HCT116 (cell line): ENCODE data around the gene TIMM10B. TPM values are rescaled to one million over a fixed set of nuclear protein-coding genes. Genes with fewer than 3 reads are reported as not detected.

Experiments
- ATAC-seq: fragments of 200-7000 bp; cut with Tn5 transposase; 2 replicates; pipeline ENCODE4 v1.9.1; 2020; ENCODE audit warnings: mild to moderate bottlenecking, moderate library complexity
- BruUV-seq: library from RNA; stranded (reverse); fragments of 400-500 nt; replicated peaks from 2 replicates; lab custom pipeline; 2021; lab: Mats Ljungman, UMichigan
- CTCF ChIA-PET: fragments of 300-600 bp; sonication (Branson Sonifier 250); formaldehyde crosslinking; loops from one replicate; lab custom pipeline; 2021; ENCODE audit warnings: antibody characterized with exemption; lab: Charles Lee
- POLR2A ChIA-PET: fragments of 300-600, 350-600 bp; sonication (Branson Sonifier 250); formaldehyde crosslinking; loops from one replicate; lab custom pipeline; 2021; ENCODE audit warnings: antibody characterized with exemption; lab: Charles Lee
- RAD21 ChIA-PET, 2 experiments: fragments of 300-600 bp; sonication (Branson Sonifier 250); formaldehyde crosslinking; loops; one replicate each; lab custom pipeline; 2023; ENCODE audit warnings: low total read pairs in 2 of 2; ENCODE audit not compliant: uncharacterized antibody in 2 of 2, unreplicated experiment in 2 of 2, low non-redundant PET in 1 of 2; lab: Charles Lee
- DNase-seq: peaks from one replicate; pipeline ENCODE4 v3.0.0-alpha.2; 2010; ENCODE audit warnings: low read depth, low spot score
- H2AFZ ChIP-seq: fragments of 200-600 bp; shearing (Covaris generic), sonication (generic); 2 replicates; pipeline ENCODE4 v1.6.1; 2017; ENCODE audit warnings: low read depth, mixed run types, mixed read lengths, antibody characterized with exemption, low read length; ENCODE audit not compliant: poor library complexity, severe bottlenecking
- H3K27ac ChIP-seq: 2 replicates; pipeline ENCODE4 v1.5.1; 2012; ENCODE audit warnings: low read depth, low read length
- H3K27me3 ChIP-seq: fragments of 200-600 bp; sonication (generic); 2 replicates; pipeline ENCODE4 v1.6.1; 2016; ENCODE audit warnings: mixed run types, low read length, mixed read lengths; ENCODE audit not compliant: insufficient read depth
- H3K36me3 ChIP-seq, 2 experiments: fragments of 200-500 bp in 1 of 2; fragments of 200-600 bp in 1 of 2; sonication (Bioruptor generic) in 1 of 2; sonication (generic) in 1 of 2; 2 replicates each; pipeline versions ENCODE4 v1.5.1 to v1.6.1; 2014 to 2016; ENCODE audit warnings: low read length in 2 of 2, inconsistent platforms in 1 of 2, mixed read lengths in 1 of 2, mixed run types in 1 of 2; ENCODE audit not compliant: insufficient read depth in 2 of 2, control insufficient read depth in 1 of 2
- H3K4me1 ChIP-seq, 2 experiments: fragments of 200-600 bp in 1 of 2; sonication (generic) in 1 of 2; 2 replicates each; pipeline versions ENCODE4 v1.5.1 to v1.6.1; 2012 to 2017; ENCODE audit warnings: low read length in 2 of 2, inconsistent platforms in 1 of 2, mild to moderate bottlenecking in 1 of 2, mixed read lengths in 1 of 2, mixed run types in 1 of 2, moderate library complexity in 1 of 2; ENCODE audit not compliant: insufficient read depth in 2 of 2, control insufficient read depth in 1 of 2
- H3K4me2 ChIP-seq: fragments of 200-600 bp; sonication (generic); 2 replicates; pipeline ENCODE4 v1.6.1; 2017; ENCODE audit warnings: mixed run types, low read length, mixed read lengths
- H3K4me3 ChIP-seq, 2 experiments: fragments of 200-600 bp in 1 of 2; sonication (generic) in 1 of 2; replicated peaks in 1 of 2; 2 replicates each; pipeline ENCODE4 v1.5.1; 2011 to 2016; ENCODE audit warnings: low read length in 2 of 2, control low read depth in 1 of 2, low read depth in 1 of 2, mild to moderate bottlenecking in 1 of 2, mixed read lengths in 1 of 2, mixed run types in 1 of 2
- H3K79me2 ChIP-seq: fragments of 200-600 bp; sonication (generic); 2 replicates; pipeline ENCODE4 v1.6.1; 2017; ENCODE audit warnings: mild to moderate bottlenecking, mixed run types, low read length, moderate library complexity, mixed read lengths; ENCODE audit not compliant: insufficient read depth
- H3K9ac ChIP-seq: fragments of 200-600 bp; sonication (generic); 2 replicates; pipeline ENCODE4 v1.6.1; 2016; ENCODE audit warnings: low read length, mixed read lengths
- H3K9me2 ChIP-seq: fragments of 200-600 bp; sonication (generic), shearing (Covaris generic); 2 replicates; pipeline ENCODE4 v1.6.1; 2017; ENCODE audit warnings: mixed run types, mild to moderate bottlenecking, moderate library complexity; ENCODE audit not compliant: insufficient read depth
- H3K9me3 ChIP-seq, 2 experiments: fragments of 200-500 bp in 1 of 2; fragments of 200-600 bp in 1 of 2; sonication (Bioruptor generic) in 1 of 2; sonication (generic) in 1 of 2; 2 replicates each; pipeline ENCODE4 v1.6.1; 2014 to 2017; ENCODE audit warnings: low read length in 2 of 2, mixed read lengths in 2 of 2, inconsistent platforms in 1 of 2, low read depth in 1 of 2, mild to moderate bottlenecking in 1 of 2, mixed run types in 1 of 2, moderate library complexity in 1 of 2; ENCODE audit not compliant: control insufficient read depth in 1 of 2, insufficient read depth in 1 of 2
- H4K20me1 ChIP-seq: fragments of 200-600 bp; sonication (generic), shearing (Covaris generic); 2 replicates; pipeline ENCODE4 v1.6.1; 2017; ENCODE audit warnings: mixed run types, mild to moderate bottlenecking, moderate library complexity; ENCODE audit not compliant: insufficient read depth
- CBX3 ChIP-seq: IDR thresholded peaks from 2 replicates; pipeline ENCODE4 v1.6.1; 2012; ENCODE audit warnings: low read depth
- FOSL1 ChIP-seq: IDR thresholded peaks from 2 replicates; pipeline ENCODE4 v1.6.1; 2012; ENCODE audit warnings: low read depth
- JUND ChIP-seq: IDR thresholded peaks from 2 replicates; pipeline ENCODE4 v1.6.1; 2012
- POLR2A ChIP-seq: IDR thresholded peaks from 2 replicates; pipeline ENCODE4 v1.7.0; 2011; ENCODE audit warnings: borderline replicate concordance; ENCODE audit not compliant: insufficient read depth, insufficient read length; ENCODE audit errors: extremely low read depth
- POLR2AphosphoS5 ChIP-seq: IDR thresholded peaks from 2 replicates; pipeline ENCODE4 v1.6.1; 2011; ENCODE audit warnings: mild to moderate bottlenecking, low read depth, low read length, moderate library complexity
- RAD21 ChIP-seq: IDR thresholded peaks from 2 replicates; pipeline ENCODE4 v1.6.1; 2012; ENCODE audit warnings: low read depth, mild to moderate bottlenecking
- SRF ChIP-seq: IDR thresholded peaks from 2 replicates; pipeline ENCODE4 v1.6.1; 2012; ENCODE audit warnings: low read depth
- intact Hi-C: fragments of 100-400 bp; cut with micrococcal nuclease; formaldehyde crosslinking; loops from 2 replicates; pipeline ENCODE4 v1.10.0; 2022
- total RNA-seq: library from RNA; stranded (reverse); gene quantifications from one replicate; pipeline ENCODE4 v1.2.1, GENCODE V29; 2021; ENCODE audit not compliant: unreplicated experiment
- TF ChIP-seq, protein P1 (sequence below): IDR thresholded peaks from 2 replicates; pipeline ENCODE4 v1.6.1; 2012
- TF ChIP-seq, protein P2 (sequence below): IDR thresholded peaks from 2 replicates; pipeline ENCODE4 v1.6.1; 2012; ENCODE audit warnings: low read depth

The TIMM10B gene
- total RNA-seq, 1 experiment from 2014 or later = 22.9 TPM

DNA sequence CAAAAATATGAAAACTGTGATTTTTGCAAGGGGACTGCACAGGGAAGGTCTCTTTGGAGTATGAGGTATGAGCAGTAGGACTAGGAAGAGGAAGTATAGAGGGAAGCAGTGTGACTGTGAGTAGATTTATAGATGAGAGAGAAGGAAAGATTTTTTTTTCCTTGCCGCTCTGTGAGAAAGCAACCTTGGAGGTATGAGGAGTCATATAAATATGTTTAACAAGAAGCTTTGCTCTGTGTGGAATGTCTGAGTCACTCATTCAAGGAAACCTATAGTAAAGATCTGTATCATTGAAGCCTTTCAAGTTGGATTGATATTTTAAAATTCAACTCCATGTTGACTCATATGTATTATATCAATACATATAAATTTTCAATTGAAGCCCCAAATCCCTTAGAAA is 42.0 kb downstream of the TIMM10B start:
- RAD21 ChIA-PET = no interaction called here
- POLR2A ChIA-PET = no interaction called here
- Histone ChIP-seq H3K27ac (no peak overlapping the region), H3K4me3 (no peak overlapping the region), H3K4me2 (peak overlapping the region; percentile 33), H3K9ac (no peak overlapping the region), H3K36me3 (no peaks in the 10 kb centered on the region), H3K4me1 (peaks cover 8 to 11% of the 10 kb centered on the region in 2 experiments; a peak in 3 of 4 replicates), H3K9me2 (no peaks in the 10 kb centered on the region), H3K79me2 (no peaks in the 10 kb centered on the region), H3K27me3 (no peaks in the 10 kb centered on the region), H3K9me3 (no peaks in the 10 kb centered on the region), H4K20me1 (no peaks in the 10 kb centered on the region), H2AFZ (no peak overlapping the region)
- CTCF ChIA-PET = interaction anchor here (1.6 kb wide), 1 partner anchor 8 kb away, joined by 6 read pairs; no protein-coding TSS in a partner anchor
- intact Hi-C loops = no loop called here
- ATAC-seq = peak; percentile 74
- BruUV-seq = no TSS peak
- peak; percentile 24 for DNase-seq
- TF ChIP-seq FOSL1 = peak; percentile 14; the same call in 1 of the 2 replicates
- no peak for TF ChIP-seq RAD21
- 0 out of 2 replicates have a peak, but pooled peaks have one; percentile 40 for TF ChIP-seq JUND

DNA sequence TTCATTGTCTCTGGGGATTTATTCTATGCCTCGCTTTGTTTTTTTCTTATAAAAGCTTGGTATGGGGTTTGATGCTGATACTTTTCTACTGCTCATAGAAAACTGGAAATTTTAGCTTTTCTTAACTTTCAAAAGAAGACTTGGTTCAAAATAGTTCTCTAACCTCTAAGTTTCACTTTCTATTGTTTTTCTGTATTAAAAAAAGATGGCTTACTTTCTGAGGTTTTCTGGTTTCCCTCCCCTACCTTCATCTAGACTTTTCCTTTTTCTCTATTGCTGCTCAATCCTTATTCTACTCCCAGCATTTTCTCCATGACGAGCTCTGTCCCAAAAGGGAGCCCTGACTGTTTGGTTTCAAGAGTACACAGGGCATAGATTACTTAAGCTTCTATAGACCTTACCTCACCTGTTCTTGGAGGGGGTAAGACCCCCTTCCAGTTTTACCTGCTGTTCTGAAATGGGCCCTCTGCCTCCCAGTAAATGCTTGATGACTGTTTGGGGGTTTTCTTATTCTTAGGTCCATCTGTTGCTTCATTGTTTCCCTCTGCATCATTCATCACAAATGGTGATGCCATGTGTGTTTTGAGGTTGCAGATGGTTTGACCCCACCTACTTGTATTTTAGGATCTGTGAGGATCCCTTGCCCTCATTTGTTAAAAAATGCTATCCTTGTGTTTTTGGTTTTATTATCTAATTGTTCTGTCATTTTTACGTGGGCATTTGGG is 45.3 kb downstream of the TIMM10B start:
- no TSS peak for BruUV-seq
- TF ChIP-seq CBX3 (no peak), RAD21 (no peak), SRF (no peak), POLR2A (no peak), POLR2AphosphoS5 (no peak)
- TF ChIP-seq, protein P1, sequence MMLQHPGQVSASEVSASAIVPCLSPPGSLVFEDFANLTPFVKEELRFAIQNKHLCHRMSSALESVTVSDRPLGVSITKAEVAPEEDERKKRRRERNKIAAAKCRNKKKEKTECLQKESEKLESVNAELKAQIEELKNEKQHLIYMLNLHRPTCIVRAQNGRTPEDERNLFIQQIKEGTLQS = no peak
- TF ChIP-seq, protein P2, sequence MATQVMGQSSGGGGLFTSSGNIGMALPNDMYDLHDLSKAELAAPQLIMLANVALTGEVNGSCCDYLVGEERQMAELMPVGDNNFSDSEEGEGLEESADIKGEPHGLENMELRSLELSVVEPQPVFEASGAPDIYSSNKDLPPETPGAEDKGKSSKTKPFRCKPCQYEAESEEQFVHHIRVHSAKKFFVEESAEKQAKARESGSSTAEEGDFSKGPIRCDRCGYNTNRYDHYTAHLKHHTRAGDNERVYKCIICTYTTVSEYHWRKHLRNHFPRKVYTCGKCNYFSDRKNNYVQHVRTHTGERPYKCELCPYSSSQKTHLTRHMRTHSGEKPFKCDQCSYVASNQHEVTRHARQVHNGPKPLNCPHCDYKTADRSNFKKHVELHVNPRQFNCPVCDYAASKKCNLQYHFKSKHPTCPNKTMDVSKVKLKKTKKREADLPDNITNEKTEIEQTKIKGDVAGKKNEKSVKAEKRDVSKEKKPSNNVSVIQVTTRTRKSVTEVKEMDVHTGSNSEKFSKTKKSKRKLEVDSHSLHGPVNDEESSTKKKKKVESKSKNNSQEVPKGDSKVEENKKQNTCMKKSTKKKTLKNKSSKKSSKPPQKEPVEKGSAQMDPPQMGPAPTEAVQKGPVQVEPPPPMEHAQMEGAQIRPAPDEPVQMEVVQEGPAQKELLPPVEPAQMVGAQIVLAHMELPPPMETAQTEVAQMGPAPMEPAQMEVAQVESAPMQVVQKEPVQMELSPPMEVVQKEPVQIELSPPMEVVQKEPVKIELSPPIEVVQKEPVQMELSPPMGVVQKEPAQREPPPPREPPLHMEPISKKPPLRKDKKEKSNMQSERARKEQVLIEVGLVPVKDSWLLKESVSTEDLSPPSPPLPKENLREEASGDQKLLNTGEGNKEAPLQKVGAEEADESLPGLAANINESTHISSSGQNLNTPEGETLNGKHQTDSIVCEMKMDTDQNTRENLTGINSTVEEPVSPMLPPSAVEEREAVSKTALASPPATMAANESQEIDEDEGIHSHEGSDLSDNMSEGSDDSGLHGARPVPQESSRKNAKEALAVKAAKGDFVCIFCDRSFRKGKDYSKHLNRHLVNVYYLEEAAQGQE = no peak

More for the DNA sequence above, 45.3 kb downstream of the TIMM10B start:
- intact Hi-C loops = no loop called here
- no peaks in the 10 kb centered on the region for H3K79me2 ChIP-seq
- no peak overlapping the region for H3K9ac ChIP-seq
- H2AFZ ChIP-seq = no peak overlapping the region
- H3K36me3 ChIP-seq = no peaks in the 10 kb centered on the region
- H3K9me3 ChIP-seq = no peaks in the 10 kb centered on the region
- DNase-seq = no peak
- no peak overlapping the region for H3K4me3 ChIP-seq
- no peaks in the 10 kb centered on the region for H3K27me3 ChIP-seq
- no peak overlapping the region for H3K27ac ChIP-seq
- H4K20me1 ChIP-seq = no peaks in the 10 kb centered on the region
- RAD21 ChIA-PET = no interaction called here
- CTCF ChIA-PET = interaction anchor here (1.1 kb wide), 1 partner anchor 148 kb away, joined by 3 read pairs; no protein-coding TSS in a partner anchor
- ATAC-seq = no peak
- POLR2A ChIA-PET = no interaction called here
- no peak overlapping the region for H3K4me2 ChIP-seq
- no peaks in the 10 kb centered on the region for H3K9me2 ChIP-seq
- H3K4me1 ChIP-seq = peaks cover 8 to 11% of the 10 kb centered on the region in 2 experiments; a peak in 3 of 4 replicates
